ENCODE measurements around the gene ATG7. TPM values are rescaled to one million over a fixed set of nuclear protein-coding genes. Genes with fewer than 3 reads are reported as not detected.

Gene ATG7
- polyA plus RNA-seq, 1 donor (not counting 4 experiments of a cell fraction or from before 2014, with no cell fraction given): 27.9 TPM

DNA sequence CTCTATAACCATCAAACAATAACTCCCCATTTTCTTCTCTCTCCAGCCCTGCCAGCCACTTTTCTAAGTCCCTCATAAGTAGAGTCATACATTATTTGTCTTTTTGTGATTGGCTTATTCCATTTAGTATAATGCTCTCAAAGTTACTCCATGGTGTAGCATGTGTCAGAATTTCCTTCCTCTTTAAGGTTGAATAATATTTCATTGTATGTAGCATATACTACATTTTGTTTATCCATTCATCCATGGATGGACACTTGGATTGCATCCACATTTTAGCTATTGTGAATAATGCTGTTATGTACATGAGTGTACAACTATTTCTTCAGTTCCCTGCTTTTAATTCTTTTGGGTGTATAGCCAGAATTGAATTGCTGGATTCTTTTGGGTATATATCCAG, 138.4 kb downstream of the ATG7 start:
- peaks cover 12% of the 10 kb centered on the region for H3K9me3 ChIP-seq (ENCODE audit: control insufficient read depth, low read depth, low read length)
- no peaks in the 10 kb centered on the region for H4K20me1 ChIP-seq (ENCODE audit: control insufficient read depth, extremely low read depth, insufficient read depth, low read length)
- dilution Hi-C loops (cut with MboI; ENCODE audit: extremely low pct_ligation_motif_present, low sequenced_read_pairs): no loop called here
- DNase-seq (ENCODE audit: low read depth, low spot score) (no peak), FAIRE-seq (no peak)
- H3K27ac ChIP-seq (ENCODE audit: control insufficient read depth, insufficient read depth, low read length): no peak overlapping the region
- H3K4me2 ChIP-seq (ENCODE audit: control insufficient read depth, extremely low read depth, insufficient read depth, low read depth, low read length): no peak overlapping the region
- H3K9me1 ChIP-seq (ENCODE audit: control insufficient read depth, extremely low read depth, insufficient read depth, low read length): no peaks in the 10 kb centered on the region
- H3K27me3 ChIP-seq (ENCODE audit: control insufficient read depth, extremely low read depth, insufficient read depth, low read length): no peaks in the 10 kb centered on the region
- H3K4me3 ChIP-seq (ENCODE audit: control insufficient read depth in 2 of 3, extremely low read depth in 1 of 3, insufficient read depth in 2 of 3, low read depth in 1 of 3, low read length in 3 of 3): no peak overlapping the region
- no peak for TF ChIP-seq EZH2 (IDR thresholded peaks at IDR 0.05; ENCODE audit: low read length)
- TF ChIP-seq, protein P1, sequence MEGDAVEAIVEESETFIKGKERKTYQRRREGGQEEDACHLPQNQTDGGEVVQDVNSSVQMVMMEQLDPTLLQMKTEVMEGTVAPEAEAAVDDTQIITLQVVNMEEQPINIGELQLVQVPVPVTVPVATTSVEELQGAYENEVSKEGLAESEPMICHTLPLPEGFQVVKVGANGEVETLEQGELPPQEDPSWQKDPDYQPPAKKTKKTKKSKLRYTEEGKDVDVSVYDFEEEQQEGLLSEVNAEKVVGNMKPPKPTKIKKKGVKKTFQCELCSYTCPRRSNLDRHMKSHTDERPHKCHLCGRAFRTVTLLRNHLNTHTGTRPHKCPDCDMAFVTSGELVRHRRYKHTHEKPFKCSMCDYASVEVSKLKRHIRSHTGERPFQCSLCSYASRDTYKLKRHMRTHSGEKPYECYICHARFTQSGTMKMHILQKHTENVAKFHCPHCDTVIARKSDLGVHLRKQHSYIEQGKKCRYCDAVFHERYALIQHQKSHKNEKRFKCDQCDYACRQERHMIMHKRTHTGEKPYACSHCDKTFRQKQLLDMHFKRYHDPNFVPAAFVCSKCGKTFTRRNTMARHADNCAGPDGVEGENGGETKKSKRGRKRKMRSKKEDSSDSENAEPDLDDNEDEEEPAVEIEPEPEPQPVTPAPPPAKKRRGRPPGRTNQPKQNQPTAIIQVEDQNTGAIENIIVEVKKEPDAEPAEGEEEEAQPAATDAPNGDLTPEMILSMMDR (optimal IDR thresholded peaks at IDR 0.05 in 1 of 3, IDR thresholded peaks at IDR 0.05 in 1 of 3, conservative IDR thresholded peaks at IDR 0.05 in 1 of 3; ENCODE audit: extremely low read depth in 1 of 3, insufficient read depth in 2 of 3, low read length in 3 of 3): no peak
- H2AFZ ChIP-seq (ENCODE audit: control insufficient read depth, low read length): no peak overlapping the region
- no peaks in the 10 kb centered on the region for H3K36me3 ChIP-seq (ENCODE audit: control insufficient read depth in 2 of 2, extremely low read depth in 1 of 2, insufficient read depth in 2 of 2, low read length in 2 of 2)
- no peaks in the 10 kb centered on the region for H3K4me1 ChIP-seq (ENCODE audit: control insufficient read depth, extremely low read depth, insufficient read depth, low read length)
- no peak overlapping the region for H3K9ac ChIP-seq (ENCODE audit: control insufficient read depth, extremely low read depth, insufficient read depth, low read length)
- H3K79me2 ChIP-seq (ENCODE audit: control insufficient read depth, insufficient read depth, low read length): no peaks in the 10 kb centered on the region

DNA sequence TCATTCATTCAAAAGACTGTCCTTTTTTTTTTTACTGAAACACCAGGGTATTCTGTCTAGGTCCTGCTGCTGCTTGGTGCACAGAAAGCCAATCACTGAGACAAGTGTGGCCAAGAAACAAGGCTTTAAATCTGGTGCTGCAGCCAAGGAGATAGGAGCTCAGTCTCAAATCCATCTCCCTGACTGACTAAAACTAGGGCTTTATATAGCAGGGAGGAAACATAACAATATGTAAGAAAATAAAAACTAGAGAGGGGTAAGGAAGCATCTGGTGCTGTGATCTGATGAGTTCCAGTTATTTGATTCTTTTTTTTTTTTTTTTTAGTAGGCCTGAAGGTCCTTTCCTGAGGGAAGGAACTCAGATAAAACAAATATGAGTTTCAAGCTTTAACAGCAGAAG, 139.8 kb downstream of the ATG7 start:
- H3K27me3 ChIP-seq (ENCODE audit: control insufficient read depth, extremely low read depth, insufficient read depth, low read length): no peaks in the 10 kb centered on the region
- no peaks in the 10 kb centered on the region for H3K4me1 ChIP-seq (ENCODE audit: control insufficient read depth, extremely low read depth, insufficient read depth, low read length)
- no peak for TF ChIP-seq EZH2 (IDR thresholded peaks at IDR 0.05; ENCODE audit: low read length)
- TF ChIP-seq, protein P1 (optimal IDR thresholded peaks at IDR 0.05 in 1 of 3, IDR thresholded peaks at IDR 0.05 in 1 of 3, conservative IDR thresholded peaks at IDR 0.05 in 1 of 3; ENCODE audit: extremely low read depth in 1 of 3, insufficient read depth in 2 of 3, low read length in 3 of 3): no peak
- no peak overlapping the region for H3K4me2 ChIP-seq (ENCODE audit: control insufficient read depth, extremely low read depth, insufficient read depth, low read depth, low read length)
- H3K4me3 ChIP-seq (ENCODE audit: control insufficient read depth in 2 of 3, extremely low read depth in 1 of 3, insufficient read depth in 2 of 3, low read depth in 1 of 3, low read length in 3 of 3): no peak overlapping the region
- no peak overlapping the region for H2AFZ ChIP-seq (ENCODE audit: control insufficient read depth, low read length)
- no peak overlapping the region for H3K27ac ChIP-seq (ENCODE audit: control insufficient read depth, insufficient read depth, low read length)
- no peaks in the 10 kb centered on the region for H4K20me1 ChIP-seq (ENCODE audit: control insufficient read depth, extremely low read depth, insufficient read depth, low read length)
- DNase-seq (ENCODE audit: low read depth, low spot score) (no peak), FAIRE-seq (no peak)
- H3K9me3 ChIP-seq (ENCODE audit: control insufficient read depth, low read depth, low read length): peaks cover 12% of the 10 kb centered on the region
- H3K9me1 ChIP-seq (ENCODE audit: control insufficient read depth, extremely low read depth, insufficient read depth, low read length): no peaks in the 10 kb centered on the region
- dilution Hi-C loops (cut with MboI; ENCODE audit: extremely low pct_ligation_motif_present, low sequenced_read_pairs): no loop called here
- H3K9ac ChIP-seq (ENCODE audit: control insufficient read depth, extremely low read depth, insufficient read depth, low read length): no peak overlapping the region
- no peaks in the 10 kb centered on the region for H3K36me3 ChIP-seq (ENCODE audit: control insufficient read depth in 2 of 2, extremely low read depth in 1 of 2, insufficient read depth in 2 of 2, low read length in 2 of 2)
- no peaks in the 10 kb centered on the region for H3K79me2 ChIP-seq (ENCODE audit: control insufficient read depth, insufficient read depth, low read length)

Data from keratinocyte (primary cell).